Stimulated activated naive CD8-positive, alpha-beta T cell treated with anti-CD3 and anti-CD28 coated beads, Interleukin-15, Interleukin-2, amounts not matched to agents 100 ng/mL and 50 ng/mL, for 24 hours (primary cell): ENCODE results near the gene FAM3B.

Experiments
- H3K27ac Mint-ChIP-seq: one replicate; pipeline ENCODE4 v1.8.0; 2021; ENCODE audit warnings: mild to moderate bottlenecking, mixed read lengths
- H3K27me3 Mint-ChIP-seq: one replicate; pipeline ENCODE4 v1.8.0; 2021; ENCODE audit warnings: mixed read lengths
- H3K36me3 Mint-ChIP-seq: one replicate; pipeline ENCODE4 v1.8.0; 2021; ENCODE audit warnings: low read depth, mixed read lengths
- H3K4me1 Mint-ChIP-seq: one replicate; pipeline ENCODE4 v1.8.0; 2021; ENCODE audit warnings: low read depth, mixed read lengths
- H3K4me3 Mint-ChIP-seq: one replicate; pipeline ENCODE4 v1.8.0; 2021; ENCODE audit warnings: mild to moderate bottlenecking, mixed read lengths
- H3K9me3 Mint-ChIP-seq: one replicate; pipeline ENCODE4 v1.8.0; 2021; ENCODE audit warnings: mixed read lengths

Gene FAM3B

DNA sequence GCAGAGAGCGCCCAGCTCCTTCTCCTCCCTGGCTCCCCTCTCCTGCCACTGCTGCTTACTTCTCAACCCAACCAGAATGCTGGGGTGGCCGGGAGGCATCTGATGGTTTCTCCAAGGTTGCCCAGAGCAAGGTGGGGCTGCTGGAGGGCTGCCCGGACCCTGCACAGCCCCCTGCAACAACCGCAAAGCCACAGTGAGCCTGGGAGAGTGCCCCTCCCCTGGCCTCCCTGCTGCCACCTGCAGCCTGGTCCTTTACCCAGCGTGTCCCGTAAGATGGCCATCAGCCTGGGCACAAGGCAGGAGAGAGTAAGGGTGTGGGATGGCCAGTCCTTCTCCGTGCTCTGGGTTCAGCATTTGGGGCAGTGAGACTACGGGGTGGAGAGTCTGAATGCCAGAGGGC is 62.2 kb downstream of the FAM3B start:
- Mint-ChIP-seq H3K27ac (no peak overlapping the region), H3K4me1 (peaks cover 11% of the 10 kb centered on the region), H3K27me3 (no peaks in the 10 kb centered on the region), H3K4me3 (no peak overlapping the region), H3K9me3 (no peaks in the 10 kb centered on the region), H3K36me3 (peaks cover 19% of the 10 kb centered on the region)

GRCh38 chr21:41379901-41380300 is 63.3 kb downstream of the FAM3B start:
- no peaks in the 10 kb centered on the region for H3K27me3 Mint-ChIP-seq
- peaks cover 29% of the 10 kb centered on the region for H3K36me3 Mint-ChIP-seq
- H3K4me3 Mint-ChIP-seq: no peak overlapping the region
- H3K9me3 Mint-ChIP-seq: no peaks in the 10 kb centered on the region
- no peak overlapping the region for H3K27ac Mint-ChIP-seq
- H3K4me1 Mint-ChIP-seq: peaks cover 7% of the 10 kb centered on the region

DNA sequence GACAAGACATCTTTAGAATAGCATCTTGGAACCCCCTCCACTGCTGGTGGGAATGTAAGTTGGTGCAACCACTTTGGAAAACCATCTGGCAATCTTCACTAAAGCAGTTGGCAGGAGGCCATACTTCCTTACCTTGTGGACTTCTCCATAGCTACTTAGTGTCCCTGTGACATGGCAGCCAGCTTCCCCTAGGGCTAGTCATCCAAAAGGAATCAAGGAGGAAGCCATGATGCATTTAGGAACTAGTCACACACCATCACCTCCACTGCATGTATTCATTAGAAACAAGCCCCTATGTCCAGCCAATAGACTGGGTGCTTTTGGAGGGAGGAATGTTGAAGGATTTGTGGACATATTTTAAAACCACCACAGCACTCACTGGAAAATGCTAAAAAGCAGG is 65.1 kb downstream of the FAM3B start:
- H3K27me3 Mint-ChIP-seq: no peaks in the 10 kb centered on the region
- H3K4me1 Mint-ChIP-seq: no peaks in the 10 kb centered on the region
- peaks cover 31% of the 10 kb centered on the region for H3K36me3 Mint-ChIP-seq
- no peaks in the 10 kb centered on the region for H3K9me3 Mint-ChIP-seq
- no peak overlapping the region for H3K4me3 Mint-ChIP-seq
- no peak overlapping the region for H3K27ac Mint-ChIP-seq

DNA sequence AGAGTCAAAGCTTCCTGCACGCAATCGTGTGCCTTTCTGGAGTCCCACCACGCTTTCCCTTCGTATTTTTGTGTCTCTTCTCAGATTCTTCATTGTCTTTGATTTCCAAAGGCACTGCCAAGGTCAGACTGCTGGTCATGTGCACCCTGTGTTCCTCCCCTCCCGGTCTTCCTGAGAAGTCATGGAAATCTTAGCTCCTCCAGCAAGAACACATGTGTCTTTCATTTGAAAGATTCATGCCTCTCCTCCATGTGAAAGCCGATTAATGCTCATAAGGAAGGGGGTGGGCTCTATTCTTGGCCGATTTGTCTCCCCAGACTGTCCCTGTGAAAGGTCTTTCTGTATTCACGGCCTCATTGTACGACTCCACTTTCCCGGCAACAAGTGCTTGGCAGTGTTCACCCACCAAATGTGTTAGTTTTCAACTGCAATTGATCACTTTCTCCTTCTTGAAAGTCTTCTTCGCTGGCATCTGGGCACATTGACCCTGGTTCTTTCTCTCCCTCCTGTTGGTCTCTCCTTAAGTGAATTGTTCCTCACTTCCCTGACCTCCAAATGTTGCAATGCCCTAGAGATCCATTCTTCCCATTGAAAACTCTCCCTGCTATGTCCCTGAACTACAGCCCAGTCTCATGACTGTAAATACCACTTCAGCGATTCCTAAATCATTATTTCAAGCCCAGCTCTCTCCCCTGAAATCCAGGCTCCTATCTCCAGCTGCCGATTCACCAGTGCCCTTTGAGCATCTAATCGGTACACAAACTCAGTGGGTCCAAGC is 70.6 kb downstream of the FAM3B start:
- Mint-ChIP-seq H3K4me3 (no peak overlapping the region), H3K27ac (no peak overlapping the region), H3K9me3 (no peaks in the 10 kb centered on the region), H3K4me1 (no peaks in the 10 kb centered on the region), H3K36me3 (peaks cover 40% of the 10 kb centered on the region), H3K27me3 (no peaks in the 10 kb centered on the region)

DNA sequence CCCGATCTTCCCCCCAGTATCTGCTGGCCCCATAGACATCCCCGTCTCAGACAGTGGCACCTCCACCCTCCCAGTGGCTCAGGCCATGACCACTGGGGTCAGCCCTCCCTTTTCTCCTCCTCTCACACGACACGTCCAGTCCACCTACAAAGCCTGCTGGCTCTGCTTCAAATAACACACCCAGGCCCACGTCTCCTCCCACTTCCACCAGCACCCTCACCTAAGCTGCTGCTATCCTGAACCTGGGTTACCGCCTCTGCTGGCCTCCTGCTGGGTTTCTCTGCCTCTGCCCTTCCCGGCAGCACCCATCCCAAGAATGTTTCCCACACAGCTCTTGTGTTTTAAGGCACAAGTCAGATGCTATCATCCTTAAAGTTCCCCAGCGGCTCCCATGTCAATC is 71.2 kb downstream of the FAM3B start:
- Mint-ChIP-seq H3K4me1 (no peaks in the 10 kb centered on the region), H3K9me3 (no peaks in the 10 kb centered on the region), H3K4me3 (no peak overlapping the region), H3K27ac (no peak overlapping the region), H3K36me3 (peaks cover 42% of the 10 kb centered on the region), H3K27me3 (no peaks in the 10 kb centered on the region)

DNA sequence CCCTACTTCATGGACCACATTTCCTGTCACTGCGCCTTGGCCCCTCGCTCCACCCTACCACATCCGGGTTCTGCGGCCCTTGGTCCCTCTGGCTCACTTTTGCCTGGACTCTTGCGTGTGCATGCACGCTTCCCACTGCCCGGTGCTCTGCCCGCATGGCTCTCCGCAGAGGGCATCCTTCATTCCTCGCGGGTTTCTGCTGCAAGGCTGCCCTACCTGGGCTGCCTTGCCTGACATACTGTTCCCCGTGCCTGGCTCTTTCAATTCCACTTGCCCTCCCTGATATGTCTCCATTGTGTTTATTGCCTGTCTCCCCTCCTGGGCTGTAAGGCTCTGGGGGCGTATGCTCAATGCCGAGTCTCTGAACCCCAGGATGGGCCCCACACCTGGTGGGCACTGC is 71.7 kb downstream of the FAM3B start:
- no peaks in the 10 kb centered on the region for H3K9me3 Mint-ChIP-seq
- no peaks in the 10 kb centered on the region for H3K4me1 Mint-ChIP-seq
- H3K4me3 Mint-ChIP-seq: no peak overlapping the region
- H3K36me3 Mint-ChIP-seq: peaks cover 42% of the 10 kb centered on the region
- H3K27ac Mint-ChIP-seq: no peak overlapping the region
- no peaks in the 10 kb centered on the region for H3K27me3 Mint-ChIP-seq

DNA sequence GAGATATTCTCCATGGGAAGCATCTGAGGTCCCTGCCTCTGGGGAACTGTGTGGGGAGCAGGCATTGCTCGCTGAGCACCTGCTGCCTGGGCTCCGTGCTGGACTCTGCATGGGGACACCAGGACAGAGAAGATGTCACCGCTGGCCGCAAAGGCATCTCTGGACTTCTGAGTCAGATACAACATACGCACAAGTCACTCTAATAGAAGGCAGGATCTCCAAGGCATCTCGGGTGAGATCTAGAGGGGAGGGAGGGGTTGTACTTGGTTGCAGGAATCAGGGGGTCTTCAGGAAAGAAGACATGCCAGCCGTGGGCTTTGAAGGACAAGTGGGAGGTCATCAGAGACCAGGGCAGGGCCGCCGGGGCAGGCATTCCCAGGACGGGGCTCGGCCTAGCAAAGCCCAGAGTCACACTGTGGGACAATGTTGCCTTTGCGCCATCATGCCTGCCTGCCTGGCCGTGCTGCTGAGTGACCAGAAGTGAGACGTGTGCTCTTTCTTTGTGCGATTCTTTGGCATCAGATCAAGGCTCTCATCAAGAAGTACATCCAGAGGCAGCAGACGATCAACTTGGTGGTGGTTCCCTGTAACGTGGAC is 73.5 kb downstream of the FAM3B start:
- Mint-ChIP-seq H3K36me3 (peaks cover 40% of the 10 kb centered on the region), H3K4me3 (no peak overlapping the region), H3K9me3 (no peaks in the 10 kb centered on the region), H3K4me1 (no peaks in the 10 kb centered on the region), H3K27ac (peak overlapping the region; percentile 8), H3K27me3 (no peaks in the 10 kb centered on the region)

DNA sequence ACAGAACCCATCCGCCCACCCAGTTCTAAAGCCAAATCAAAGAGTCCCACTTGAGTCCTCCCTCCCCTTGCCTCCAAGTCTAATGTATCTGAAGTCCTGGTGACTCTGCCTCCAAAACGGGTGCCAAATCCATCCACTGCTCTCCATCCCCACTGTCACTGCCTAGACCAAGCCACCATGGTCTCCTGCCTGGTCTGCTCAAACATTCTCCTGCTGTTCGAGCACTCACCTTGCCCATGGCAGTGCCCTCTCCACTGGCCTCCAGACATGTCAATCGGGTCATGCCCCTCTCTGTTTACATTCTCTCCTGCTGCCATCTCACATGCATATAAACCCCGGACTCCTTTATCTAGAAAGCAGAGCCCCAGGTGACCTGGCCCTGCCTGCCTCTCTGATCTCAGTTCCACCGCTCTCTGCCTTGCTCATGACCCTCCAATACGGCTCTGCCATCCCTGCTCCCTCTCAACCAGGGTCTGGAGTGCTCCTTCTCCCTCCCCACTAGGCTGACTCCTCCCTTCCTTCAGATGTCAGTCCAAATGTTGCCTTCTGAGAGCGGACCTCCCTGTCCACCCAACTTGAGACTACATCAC is 77.4 kb downstream of the FAM3B start:
- no peaks in the 10 kb centered on the region for H3K9me3 Mint-ChIP-seq
- H3K36me3 Mint-ChIP-seq: peaks cover 40% of the 10 kb centered on the region
- no peak overlapping the region for H3K27ac Mint-ChIP-seq
- no peaks in the 10 kb centered on the region for H3K4me1 Mint-ChIP-seq
- no peak overlapping the region for H3K4me3 Mint-ChIP-seq
- H3K27me3 Mint-ChIP-seq: no peaks in the 10 kb centered on the region

GRCh38 chr21:41396558-41397075 is 80.0 kb downstream of the FAM3B start:
- H3K4me1 Mint-ChIP-seq: no peaks in the 10 kb centered on the region
- H3K36me3 Mint-ChIP-seq: peaks cover 47% of the 10 kb centered on the region
- no peak overlapping the region for H3K4me3 Mint-ChIP-seq
- no peaks in the 10 kb centered on the region for H3K9me3 Mint-ChIP-seq
- H3K27me3 Mint-ChIP-seq: no peaks in the 10 kb centered on the region
- H3K27ac Mint-ChIP-seq: no peak overlapping the region

DNA sequence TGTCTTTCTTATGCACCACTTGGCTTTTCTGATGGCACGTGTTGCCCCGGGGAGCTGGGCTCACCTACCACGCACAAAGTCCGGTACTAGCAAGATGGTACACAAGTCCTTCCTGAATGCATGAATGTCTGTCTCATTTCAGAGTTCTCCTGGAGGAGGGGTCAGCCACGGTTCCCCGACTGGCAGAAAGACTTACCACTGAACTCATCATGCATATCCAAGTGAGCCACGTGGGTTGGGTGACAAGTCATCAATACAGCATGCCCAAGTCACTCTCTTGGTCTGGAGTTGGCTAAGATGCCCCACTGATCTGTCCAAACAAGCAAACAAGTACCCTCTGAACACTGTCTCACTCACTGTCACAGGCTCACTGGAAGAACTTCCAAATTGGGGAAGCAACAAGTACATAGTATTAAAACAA is 80.9 kb downstream of the FAM3B start:
- Mint-ChIP-seq H3K9me3 (no peaks in the 10 kb centered on the region), H3K4me3 (no peak overlapping the region), H3K27ac (no peak overlapping the region), H3K36me3 (peaks cover 48% of the 10 kb centered on the region), H3K4me1 (no peaks in the 10 kb centered on the region), H3K27me3 (no peaks in the 10 kb centered on the region)

- Mint-ChIP-seq H3K4me1 (no peaks in the 10 kb centered on the region), H3K9me3 (no peaks in the 10 kb centered on the region), H3K27ac (no peak overlapping the region), H3K27me3 (no peaks in the 10 kb centered on the region), H3K4me3 (no peak overlapping the region), H3K36me3 (peaks cover 55% of the 10 kb centered on the region)
Measured at GRCh38 chr21:41398251-41398650, 81.7 kb downstream of the FAM3B start.

GRCh38 chr21:41398831-41399230 is 82.2 kb downstream of the FAM3B start:
- H3K27ac Mint-ChIP-seq: no peak overlapping the region
- peaks cover 55% of the 10 kb centered on the region for H3K36me3 Mint-ChIP-seq
- H3K27me3 Mint-ChIP-seq: no peaks in the 10 kb centered on the region
- no peaks in the 10 kb centered on the region for H3K9me3 Mint-ChIP-seq
- H3K4me1 Mint-ChIP-seq: no peaks in the 10 kb centered on the region
- H3K4me3 Mint-ChIP-seq: no peak overlapping the region

GRCh38 chr21:41399246-41399800 is 82.7 kb downstream of the FAM3B start:
- no peak overlapping the region for H3K27ac Mint-ChIP-seq
- no peak overlapping the region for H3K4me3 Mint-ChIP-seq
- no peaks in the 10 kb centered on the region for H3K4me1 Mint-ChIP-seq
- H3K36me3 Mint-ChIP-seq: peaks cover 52% of the 10 kb centered on the region
- H3K9me3 Mint-ChIP-seq: no peaks in the 10 kb centered on the region
- no peaks in the 10 kb centered on the region for H3K27me3 Mint-ChIP-seq

GRCh38 chr21:41402231-41402630 is 85.6 kb downstream of the FAM3B start:
- H3K36me3 Mint-ChIP-seq: peaks cover 45% of the 10 kb centered on the region

DNA sequence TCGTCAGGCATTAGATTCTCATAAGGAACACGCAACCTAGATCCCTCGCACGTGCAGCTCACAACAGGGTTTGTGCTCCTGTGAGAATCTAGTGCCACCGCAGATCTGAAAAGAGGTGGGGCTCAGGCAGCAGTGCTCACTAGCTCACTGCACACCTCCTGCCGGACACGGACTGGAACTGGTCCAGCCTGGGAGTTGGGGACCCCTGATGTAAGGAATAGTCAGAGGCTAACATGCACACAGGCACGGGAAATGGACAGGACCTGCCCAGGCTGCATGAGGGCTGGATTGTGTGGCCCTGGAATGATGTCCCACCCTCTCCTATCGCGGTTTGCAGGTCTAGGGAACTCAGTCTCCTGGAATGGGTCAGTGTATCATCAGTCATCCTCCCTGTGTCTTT is 86.2 kb downstream of the FAM3B start:
- H3K27ac Mint-ChIP-seq: no peak overlapping the region
- no peak overlapping the region for H3K4me3 Mint-ChIP-seq
- no peaks in the 10 kb centered on the region for H3K4me1 Mint-ChIP-seq
- no peaks in the 10 kb centered on the region for H3K27me3 Mint-ChIP-seq
- no peaks in the 10 kb centered on the region for H3K9me3 Mint-ChIP-seq
- H3K36me3 Mint-ChIP-seq: peaks cover 44% of the 10 kb centered on the region

More at GRCh38 chr21:41402231-41402630, 85.6 kb downstream of the FAM3B start:
- H3K27me3 Mint-ChIP-seq: no peaks in the 10 kb centered on the region
- no peak overlapping the region for H3K27ac Mint-ChIP-seq
- no peaks in the 10 kb centered on the region for H3K9me3 Mint-ChIP-seq
- H3K4me1 Mint-ChIP-seq: no peaks in the 10 kb centered on the region
- H3K4me3 Mint-ChIP-seq: no peak overlapping the region
